ENCODE data around the gene MALRD1. TPM values are rescaled to one million over a fixed set of nuclear protein-coding genes. Genes with fewer than 3 reads are reported as not detected.

The MALRD1 gene
- polyA plus RNA-seq, 4 donors, result 1.6 to 2.4 (median 2.3) TPM

DNA sequence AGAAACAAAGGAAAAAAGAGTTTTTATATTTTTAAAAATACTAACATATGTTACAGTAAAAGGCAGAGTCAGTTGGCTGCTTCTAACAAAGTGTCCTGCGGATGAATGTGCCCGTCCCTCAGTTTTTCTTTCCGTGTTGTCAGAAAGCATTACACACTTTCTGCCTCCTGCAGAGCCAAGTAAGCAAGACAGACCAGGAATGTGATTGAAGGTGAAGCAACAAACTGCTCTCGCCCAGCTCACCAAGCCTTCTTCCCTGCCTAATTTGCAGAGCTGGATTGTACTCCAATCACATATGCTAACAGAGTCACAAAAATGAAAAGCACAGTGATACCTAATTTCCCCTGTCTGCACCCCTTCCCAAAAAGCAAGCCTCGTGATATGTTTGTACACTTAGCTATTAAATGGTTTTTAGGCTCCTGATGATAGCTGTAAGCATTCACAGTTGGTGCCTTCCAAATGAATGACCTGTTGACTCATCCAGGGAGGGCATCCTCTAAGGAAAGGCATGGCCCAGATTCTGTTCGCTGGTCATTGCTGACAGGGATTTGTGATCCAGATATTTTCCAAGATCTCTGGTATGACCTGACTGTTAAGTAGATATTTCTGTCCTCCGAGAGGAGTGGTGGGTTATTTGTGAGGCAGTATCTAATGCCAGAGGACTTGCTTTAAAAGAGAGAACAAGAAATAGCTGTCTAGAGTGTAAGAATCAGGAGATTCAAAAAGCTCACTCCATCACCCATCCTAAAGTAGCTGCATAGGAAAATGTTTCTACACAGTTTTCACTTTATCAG is 580.4 kb downstream of the MALRD1 start:
- DNase-seq (ENCODE audit: low read depth in 4 of 4, low spot score in 2 of 4), result peak in 1 of 4 donors; percentile 7

DNA sequence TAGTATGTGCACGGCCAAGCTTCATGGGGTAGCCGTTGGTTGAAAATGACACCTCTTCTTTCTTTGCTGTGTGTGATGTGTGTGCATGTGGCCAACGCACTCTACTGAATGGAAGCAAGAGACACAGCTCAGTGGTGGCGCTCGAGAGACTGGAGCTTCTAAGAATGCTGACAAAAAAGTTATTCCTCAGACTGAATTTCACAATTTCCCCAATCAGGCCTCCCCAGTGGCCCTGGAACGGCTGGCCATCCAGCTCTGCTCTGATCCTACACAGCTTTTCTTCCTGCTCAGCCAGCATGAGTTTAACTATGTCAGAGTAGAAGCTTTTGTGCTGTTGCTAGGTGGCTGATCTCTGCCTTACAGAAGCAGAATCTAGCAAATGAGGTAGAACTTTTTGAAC is 581.0 kb downstream of the MALRD1 start:
- peak; percentile 4 to 44 (median 18) for DNase-seq (ENCODE audit: low read depth in 4 of 4, low spot score in 2 of 4)

DNA sequence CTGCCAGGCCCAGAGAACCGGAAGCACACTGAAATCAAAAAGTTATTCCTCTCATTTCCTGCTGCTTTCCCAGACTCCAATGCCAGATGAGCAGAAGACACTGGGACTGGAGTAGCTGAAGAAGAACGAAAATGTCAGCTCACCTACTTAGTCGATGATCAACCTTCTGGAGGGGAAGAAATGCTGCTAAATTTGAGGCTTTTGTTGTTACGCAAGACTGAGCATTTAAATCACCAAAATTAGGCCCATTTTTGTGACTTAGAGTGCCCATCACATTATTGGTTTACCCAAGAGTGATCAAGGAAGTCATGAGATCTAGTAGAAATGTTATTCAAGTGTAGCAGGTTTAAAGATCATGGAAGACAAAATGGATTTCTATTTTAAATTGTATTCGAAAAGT is 585.6 kb downstream of the MALRD1 start:
- DNase-seq (ENCODE audit: low read depth in 4 of 4, low spot score in 2 of 4), result no peak

DNA sequence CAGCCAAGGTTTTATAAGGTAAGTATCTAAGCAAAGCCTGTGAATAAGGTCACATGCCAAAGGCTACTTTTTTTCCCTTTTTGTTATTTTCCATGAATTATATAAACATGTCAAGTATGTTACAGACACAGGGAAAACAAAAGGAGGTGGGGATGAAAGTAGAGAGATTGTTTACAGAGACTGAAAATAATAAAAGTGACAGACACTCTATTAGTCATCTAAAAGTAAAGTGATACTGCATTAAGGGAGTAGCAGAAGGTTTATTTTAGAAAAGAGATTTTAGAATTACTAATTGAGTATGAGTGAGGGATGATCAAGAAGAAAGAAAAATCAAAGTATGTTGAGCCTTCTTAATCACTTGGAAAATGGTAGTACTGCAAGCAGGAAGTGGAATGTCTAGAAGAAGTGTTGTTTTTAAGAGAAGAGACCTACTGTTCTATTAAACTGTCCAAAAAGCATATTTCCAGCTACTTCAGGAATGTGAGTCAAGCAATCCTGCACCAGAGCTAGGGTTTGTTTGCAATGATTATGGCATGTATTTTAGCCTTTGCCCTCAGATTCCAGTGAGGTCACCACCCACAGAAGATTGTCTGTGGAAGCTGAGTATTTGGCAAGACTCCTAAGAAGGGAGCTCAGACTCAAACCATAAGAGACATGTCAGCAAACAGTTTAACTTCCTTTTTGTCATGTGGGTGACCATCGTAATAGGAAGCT is 589.7 kb downstream of the MALRD1 start:
- peak; percentile 60 to 78 (median 74) for DNase-seq (ENCODE audit: low read depth in 4 of 4, low spot score in 2 of 4)

DNA sequence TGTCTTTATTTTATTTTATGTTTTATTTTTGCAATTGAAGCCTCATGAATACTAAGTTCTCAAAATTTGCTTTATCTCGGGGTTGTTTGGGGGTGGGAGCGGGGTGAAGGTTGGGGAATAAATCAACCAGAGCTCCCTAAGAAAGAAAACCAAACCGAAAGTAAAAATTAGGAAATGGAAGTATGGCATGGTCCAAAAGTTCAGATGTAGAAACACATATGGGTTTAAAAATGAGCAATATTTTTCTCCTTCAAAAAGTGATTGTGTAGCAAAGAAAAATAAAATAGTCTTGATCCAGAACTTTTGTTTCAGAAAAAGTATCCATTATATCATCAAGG is 590.3 kb downstream of the MALRD1 start:
- DNase-seq (ENCODE audit: low read depth in 4 of 4, low spot score in 2 of 4), result no peak

DNA sequence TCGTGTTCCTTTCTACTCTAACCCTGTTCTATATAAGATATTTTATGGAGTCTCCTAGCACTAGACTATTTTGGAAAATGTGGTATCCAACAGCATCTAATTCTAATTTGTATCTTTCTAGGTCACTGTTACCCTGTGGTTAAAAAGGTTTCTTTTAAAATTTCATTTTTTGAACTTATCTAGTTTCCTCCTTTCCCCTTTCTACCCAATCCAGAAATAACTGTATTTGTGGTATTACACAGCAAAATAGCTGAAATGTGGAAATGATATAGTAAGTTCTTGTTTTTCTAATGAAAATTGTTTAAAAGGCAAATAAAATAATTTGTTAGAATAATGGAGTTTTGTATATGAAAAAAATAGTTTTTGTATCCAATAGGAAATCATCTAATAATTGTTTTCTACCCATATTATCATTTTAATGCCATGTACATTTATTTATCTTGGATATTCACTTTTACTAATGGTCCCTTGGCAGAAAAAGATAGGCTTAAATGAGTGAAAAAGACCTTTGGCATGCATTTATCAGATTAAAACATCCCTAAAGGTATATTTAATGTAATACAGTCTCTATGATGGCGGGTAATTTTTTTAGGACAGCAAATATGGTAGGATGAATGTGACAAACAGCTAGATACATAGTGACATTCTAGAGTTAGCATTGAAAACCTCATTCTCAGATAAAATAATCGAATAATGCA is 592.1 kb downstream of the MALRD1 start:
- DNase-seq (ENCODE audit: low read depth in 4 of 4, low spot score in 2 of 4), result no peak

DNA sequence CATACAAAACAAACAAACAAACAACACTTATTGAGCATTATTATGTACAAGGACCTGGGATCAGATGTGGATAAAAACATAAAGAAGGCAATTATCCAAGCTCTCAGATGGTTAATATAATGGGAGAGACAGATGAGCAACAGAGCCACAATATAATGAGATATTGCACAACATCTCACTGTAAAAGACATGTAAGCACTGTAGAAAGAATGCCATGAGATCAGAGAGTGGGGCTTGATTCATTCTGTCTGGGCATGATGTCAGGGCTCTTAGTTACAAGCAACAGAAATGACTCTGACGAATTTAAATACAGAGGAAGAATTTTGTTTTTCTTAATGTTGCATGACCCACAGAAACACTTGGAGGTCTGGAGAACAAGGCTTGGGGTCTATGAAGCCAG is 602.9 kb downstream of the MALRD1 start:
- no peak for DNase-seq (ENCODE audit: low read depth in 4 of 4, low spot score in 2 of 4)

DNA sequence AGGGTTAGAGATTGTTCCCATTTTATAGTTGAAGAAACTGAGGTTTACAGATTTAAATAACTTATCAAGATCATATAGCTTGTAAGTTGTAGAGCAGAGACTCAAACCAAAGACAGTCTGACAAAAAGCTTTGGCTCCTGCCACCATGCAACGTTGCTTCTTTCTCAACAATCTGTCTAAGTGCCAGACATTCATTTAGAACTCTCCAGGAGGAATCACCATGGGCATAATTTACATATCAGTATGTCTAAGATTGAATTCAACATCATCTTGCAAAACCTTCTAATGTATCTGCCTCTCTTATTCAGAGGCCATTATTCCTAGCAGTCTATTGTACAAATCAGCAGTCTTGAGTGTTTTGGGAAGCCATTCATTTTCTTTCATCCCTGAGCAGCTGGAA is 604.1 kb downstream of the MALRD1 start:
- DNase-seq (ENCODE audit: low read depth in 4 of 4, low spot score in 2 of 4), result no peak

DNA sequence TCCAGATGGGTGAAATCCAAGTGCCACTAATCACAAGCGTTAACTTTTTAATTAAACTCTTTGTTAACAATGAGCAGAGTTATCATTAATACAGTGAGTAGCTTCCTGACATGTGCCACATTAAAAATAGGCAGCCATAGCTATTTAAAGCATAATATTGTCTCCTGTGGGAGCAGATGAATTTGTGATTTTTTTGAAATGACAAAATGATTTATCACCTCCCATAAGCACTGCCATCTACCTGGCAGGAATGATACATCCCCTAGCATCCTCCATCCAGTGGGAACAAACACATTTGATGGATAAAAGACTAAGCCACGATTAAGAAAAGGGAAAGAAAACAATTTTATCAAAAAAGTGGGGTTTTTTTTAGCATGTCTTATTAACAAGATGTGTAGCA is 605.3 kb downstream of the MALRD1 start:
- DNase-seq (ENCODE audit: low read depth in 4 of 4, low spot score in 2 of 4), result no peak

DNA sequence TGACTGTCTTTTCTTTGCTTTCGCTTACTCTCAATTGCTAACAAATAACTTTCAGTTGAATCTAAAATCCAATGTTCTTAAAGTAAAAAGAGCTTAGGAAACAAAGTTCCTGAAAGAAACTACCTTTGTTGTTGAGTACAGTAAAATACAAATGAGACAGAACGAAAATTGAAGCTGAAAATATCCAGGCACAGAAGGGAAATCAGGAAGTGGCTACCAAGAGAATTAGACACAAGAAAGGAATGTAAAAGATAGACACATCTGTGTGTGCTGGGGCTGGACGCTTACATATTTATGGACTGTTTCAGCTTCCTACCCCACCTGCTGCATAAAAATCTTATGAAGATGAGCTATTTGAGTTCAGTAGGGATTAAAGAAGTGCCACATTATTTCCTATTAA is 606.0 kb downstream of the MALRD1 start:
- no peak for DNase-seq (ENCODE audit: low read depth in 4 of 4, low spot score in 2 of 4)

DNA sequence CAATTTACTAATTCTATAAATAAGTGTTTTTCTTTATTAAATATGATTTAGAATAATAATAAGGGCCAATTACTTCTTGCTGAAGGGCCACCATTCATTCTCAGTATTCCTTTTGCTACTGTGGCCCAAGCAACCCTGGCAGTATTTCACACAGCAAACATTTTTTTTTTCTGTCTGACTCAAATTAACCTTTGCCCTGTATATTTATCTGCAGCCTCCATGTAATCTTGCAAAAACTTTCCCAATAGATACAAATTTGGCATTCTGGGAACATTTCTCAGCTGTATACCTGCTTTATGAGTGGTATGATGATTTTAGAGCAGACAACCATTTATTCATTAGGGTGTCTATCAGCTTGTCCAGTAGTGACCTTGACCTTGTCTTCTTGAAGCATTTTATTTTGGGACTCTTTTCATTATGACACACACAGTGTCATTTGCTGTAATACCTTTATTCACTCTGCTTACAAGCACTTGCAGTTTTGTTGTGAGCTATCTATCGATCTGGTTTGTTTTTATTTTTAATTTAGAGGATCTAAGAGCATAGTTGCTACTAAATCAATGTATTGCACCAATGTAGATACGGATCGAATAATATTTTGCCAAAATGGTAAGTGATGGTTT is 607.9 kb downstream of the MALRD1 start:
- no peak for DNase-seq (ENCODE audit: low read depth in 4 of 4, low spot score in 2 of 4)

DNA sequence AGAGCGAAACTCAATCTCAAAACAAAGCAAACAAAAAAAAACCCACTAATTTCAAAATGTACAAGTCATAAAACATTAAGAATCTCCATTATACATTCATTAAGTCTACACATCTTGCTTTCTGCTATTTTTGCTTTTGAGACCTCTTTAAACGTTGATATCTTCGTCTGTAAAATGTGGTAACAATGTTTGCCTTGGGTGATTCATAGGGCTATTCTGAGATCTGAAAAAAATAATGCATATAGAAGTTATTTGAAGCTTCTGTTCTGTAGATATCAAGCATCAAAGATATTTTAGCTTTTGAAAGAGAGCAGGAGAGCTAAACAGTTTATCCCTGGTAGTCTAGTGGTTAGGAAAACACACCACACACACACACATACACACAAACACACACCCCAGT is 609.5 kb downstream of the MALRD1 start:
- no peak for DNase-seq (ENCODE audit: low read depth in 4 of 4, low spot score in 2 of 4)

DNA sequence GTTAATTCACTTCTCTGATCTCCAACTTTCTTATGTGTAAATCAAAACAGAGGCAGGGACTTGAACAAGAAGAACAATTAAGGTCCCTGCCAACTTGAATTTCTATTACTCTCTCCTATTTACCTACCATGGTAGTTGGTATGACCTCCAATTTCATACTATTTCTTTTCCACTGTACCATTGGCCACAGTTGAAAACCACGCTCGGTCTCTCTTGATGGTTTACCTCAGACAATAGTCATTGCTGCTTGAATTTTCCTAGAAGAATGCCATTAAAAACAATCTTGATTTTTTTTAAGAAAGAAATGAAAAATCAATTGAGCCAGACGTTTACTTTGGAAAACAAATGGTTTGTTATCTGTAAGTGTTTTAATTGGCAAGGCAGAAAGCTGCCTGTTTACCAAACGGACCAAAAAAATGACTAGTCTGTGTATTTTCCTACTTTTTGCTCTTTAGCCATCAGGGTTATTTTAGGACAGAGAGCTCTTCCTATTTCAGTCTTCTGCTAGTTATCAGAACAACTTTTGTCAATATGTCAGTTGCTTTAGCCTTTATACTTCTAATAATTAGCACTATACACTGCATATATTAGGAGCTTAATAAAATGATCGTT is 610.1 kb downstream of the MALRD1 start:
- no peak for DNase-seq (ENCODE audit: low read depth in 4 of 4, low spot score in 2 of 4)

DNA sequence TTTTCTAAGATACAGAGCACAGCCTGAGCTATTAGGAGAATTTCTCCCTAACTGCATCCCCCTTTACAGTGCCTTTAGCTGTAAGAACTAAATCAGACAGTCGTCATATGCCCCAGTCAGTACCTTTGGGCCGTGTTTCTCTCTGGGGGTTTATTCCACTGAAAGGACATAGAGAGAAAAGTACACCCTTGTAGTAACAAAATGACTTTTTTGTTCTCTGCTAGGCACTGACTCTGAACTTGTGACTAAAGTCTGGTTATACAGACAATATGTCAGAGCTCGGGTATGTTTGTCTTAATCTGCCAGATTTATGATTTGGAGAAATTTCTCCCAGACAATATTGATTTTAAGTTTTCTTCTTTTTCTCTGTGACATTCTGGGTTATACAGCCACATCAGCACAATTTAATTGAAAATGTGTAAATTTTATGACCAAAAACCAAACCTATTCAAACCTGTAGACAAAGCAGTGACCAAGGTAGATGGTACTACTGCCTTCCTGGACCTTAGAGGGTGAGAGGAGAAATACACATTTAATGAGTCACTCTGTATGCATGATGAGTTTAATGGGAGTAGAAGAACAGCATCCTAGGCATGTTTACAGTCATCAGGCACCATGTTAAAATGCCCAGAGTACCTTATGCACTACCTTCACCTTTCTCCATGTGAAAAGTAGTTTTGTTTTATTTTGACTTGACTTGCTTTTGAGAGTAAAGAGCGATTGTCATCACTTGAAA is 611.5 kb downstream of the MALRD1 start:
- DNase-seq (ENCODE audit: low read depth in 4 of 4, low spot score in 2 of 4), result no peak

DNA sequence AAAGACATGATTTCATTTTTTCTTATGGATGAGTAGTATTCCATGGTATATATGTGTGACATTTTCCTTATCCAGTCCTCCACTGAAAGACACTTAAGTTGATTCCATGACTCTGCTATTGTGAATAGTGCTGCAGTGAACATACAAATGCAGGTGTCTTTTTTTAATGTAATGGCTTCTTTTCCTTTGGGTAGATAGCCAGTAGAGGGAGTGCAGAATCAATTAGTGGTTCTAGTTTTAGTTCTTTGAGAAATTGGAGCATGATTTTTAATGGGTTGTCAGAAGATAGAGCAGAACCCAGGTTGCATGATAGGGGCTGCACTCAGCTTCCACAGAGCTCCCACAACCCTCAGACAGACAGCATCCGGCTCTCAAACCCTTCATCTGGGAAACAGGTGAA is 614.7 kb downstream of the MALRD1 start:
- DNase-seq (ENCODE audit: low read depth in 4 of 4, low spot score in 2 of 4), result no peak

DNA sequence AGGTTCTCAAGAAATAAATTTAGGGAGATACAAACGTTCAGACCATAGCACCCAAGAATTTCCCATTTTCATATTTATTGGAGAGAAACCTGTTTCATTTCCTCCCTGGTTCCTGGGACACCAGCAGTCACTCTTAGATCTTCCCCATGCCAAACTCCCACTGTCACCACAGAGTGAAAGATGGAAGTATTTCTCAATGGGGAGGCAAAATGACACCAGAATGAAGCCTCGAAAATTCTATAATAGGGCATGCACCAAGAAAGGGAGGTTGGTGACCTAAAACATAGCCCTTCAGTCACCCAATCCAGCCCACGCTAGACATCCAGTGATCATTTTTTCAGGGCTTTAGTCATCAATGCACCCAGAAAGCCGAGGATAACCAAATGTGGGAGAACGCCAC is 619.5 kb downstream of the MALRD1 start:
- DNase-seq (ENCODE audit: low read depth in 4 of 4, low spot score in 2 of 4), result no peak

DNA sequence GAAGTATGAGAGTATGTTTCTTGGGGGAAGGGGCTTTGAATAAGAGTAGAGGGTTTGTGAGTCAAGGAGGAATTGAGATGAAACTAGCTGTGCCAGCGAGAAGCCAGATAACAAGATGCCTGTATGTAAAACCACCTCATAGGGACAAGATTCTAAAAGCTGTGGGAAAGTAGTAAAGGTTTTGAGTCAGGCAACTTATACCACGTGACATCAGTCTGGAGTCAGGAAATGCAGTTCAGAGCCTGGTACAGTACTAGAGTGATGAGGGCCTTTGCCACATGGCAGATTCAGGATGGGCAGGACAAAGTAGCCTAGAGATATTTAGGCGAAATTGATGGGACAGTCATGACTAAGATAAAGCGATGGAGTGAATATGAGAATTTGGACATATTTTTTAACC is 627.5 kb downstream of the MALRD1 start:
- no peak for DNase-seq (ENCODE audit: low read depth in 4 of 4, low spot score in 2 of 4)

DNA sequence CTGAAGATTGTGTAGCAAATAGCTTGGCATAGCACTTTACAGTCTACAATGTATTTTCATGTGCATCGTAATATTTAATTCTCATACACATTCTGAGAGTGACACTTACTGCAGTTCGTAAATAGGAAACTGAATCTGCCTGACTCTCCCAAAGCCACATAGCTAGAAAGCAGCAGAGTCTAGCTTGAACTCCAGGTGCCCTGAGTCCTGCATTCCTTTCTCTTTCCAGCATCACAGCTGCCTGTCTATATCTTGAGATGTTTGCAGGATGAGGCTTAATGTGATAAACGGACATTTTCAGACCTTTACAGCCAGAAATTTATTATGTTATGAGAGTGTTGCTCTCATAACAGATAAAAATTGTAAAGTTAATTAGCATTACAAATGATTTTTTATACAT is 634.8 kb downstream of the MALRD1 start:
- DNase-seq (ENCODE audit: low read depth in 4 of 4, low spot score in 2 of 4), result peak in 1 of 4 donors; percentile 13

DNA sequence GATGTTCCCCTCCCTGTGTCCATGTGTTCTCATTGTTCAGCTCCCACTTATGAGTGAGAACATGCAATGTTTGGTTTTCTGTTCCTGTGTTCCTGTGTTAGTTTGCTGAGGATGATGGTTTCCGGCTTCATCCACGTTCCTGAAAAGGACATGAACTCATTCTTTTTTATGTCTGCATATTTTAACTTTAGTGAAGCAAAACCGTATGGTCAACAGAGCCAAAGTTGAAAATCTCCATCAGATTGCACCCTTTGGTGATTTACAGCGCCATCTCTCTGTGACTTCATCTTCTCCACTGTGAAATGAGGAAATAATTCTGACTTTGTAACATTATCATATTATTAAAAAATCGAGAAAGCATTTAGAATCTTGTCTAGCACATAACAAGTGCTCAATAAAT is 635.4 kb downstream of the MALRD1 start:
- DNase-seq (ENCODE audit: low read depth in 4 of 4, low spot score in 2 of 4), result peak in 1 of 4 donors; percentile 10

DNA sequence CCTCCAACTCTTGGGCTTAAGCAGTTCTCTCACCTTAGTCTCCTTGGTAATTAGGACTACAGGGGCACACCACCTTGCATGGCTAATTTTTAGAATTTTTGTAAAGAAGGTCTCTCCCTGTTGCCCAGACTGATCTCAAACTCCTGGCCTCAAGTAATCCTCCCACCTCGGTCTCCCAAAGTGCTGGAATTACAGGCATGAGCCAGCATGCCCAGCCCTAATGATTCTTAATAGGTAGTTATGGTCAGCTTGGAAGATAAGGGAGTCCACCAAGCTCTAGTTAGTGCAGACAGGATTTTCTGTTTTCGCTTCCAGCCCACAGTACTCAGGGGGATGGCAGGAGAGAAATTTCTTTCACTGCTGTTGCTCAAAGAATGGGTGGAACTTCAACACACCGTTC is 639.7 kb downstream of the MALRD1 start:
- no peak for DNase-seq (ENCODE audit: low read depth in 4 of 4, low spot score in 2 of 4)
